CD8-positive, alpha-beta memory T cell (primary cell): Measurements from ENCODE around the gene HNRNPU. TPM values are rescaled to one million over a fixed set of nuclear protein-coding genes. Genes with fewer than 3 reads are reported as not detected.

Source experiments
- CTCF ChIA-PET: fragments of 350-600 bp; sonication (Branson Sonifier 250); formaldehyde crosslinking; loops from one replicate; lab custom pipeline; 2021; ENCODE audit warnings: antibody characterized with exemption; lab: Charles Lee
- POLR2A ChIA-PET: fragments of 350-600 bp; sonication (Branson Sonifier 250); formaldehyde crosslinking; loops from one replicate; lab custom pipeline; 2021; ENCODE audit warnings: antibody characterized with exemption; lab: Charles Lee
- DNase-seq, 5 donors: peaks; one replicate each; pipeline versions ENCODE4 v3.0.0 to v3.0.0-alpha.2; 2020 to 2022; ENCODE audit warnings: mixed read lengths in 1 of 5
- H3K27ac ChIP-seq: one replicate; pipeline ENCODE4 v1.7.0; 2013; ENCODE audit warnings: low read depth, mild to moderate bottlenecking, low read length, moderate library complexity
- H3K27me3 ChIP-seq: 2 replicates; pipeline ENCODE4 v1.7.0; 2013; ENCODE audit warnings: low read length, mild to moderate bottlenecking; ENCODE audit not compliant: insufficient read depth, poor library complexity, severe bottlenecking
- H3K36me3 ChIP-seq: 2 replicates; pipeline ENCODE4 v1.7.0; 2013; ENCODE audit warnings: mild to moderate bottlenecking, low read length, moderate library complexity; ENCODE audit not compliant: insufficient read depth
- H3K4me1 ChIP-seq: 2 replicates; pipeline ENCODE4 v1.7.0; 2013; ENCODE audit warnings: mild to moderate bottlenecking, low read length, moderate library complexity; ENCODE audit not compliant: insufficient read depth
- H3K4me3 ChIP-seq: 2 replicates; pipeline ENCODE4 v1.7.0; 2013; ENCODE audit warnings: mild to moderate bottlenecking, low read length
- H3K9me3 ChIP-seq: 2 replicates; pipeline ENCODE4 v1.7.0; 2013; ENCODE audit warnings: mild to moderate bottlenecking, low read length
- H3K27ac Mint-ChIP-seq, 8 donors: one replicate each; pipeline ENCODE4 v1.8.0; 2020 to 2021; ENCODE audit warnings: mixed read lengths in 8 of 8, mild to moderate bottlenecking in 6 of 8, inconsistent platforms in 3 of 8, moderate library complexity in 3 of 8
- H3K27me3 Mint-ChIP-seq, 2 donors: one replicate each; pipeline ENCODE4 v1.8.0; 2020 to 2021; ENCODE audit warnings: mixed read lengths in 2 of 2, mild to moderate bottlenecking in 1 of 2, moderate library complexity in 1 of 2
- H3K36me3 Mint-ChIP-seq, 3 donors: one replicate each; pipeline ENCODE4 v1.8.0; 2020 to 2021; ENCODE audit warnings: mixed read lengths in 3 of 3, inconsistent platforms in 1 of 3, mild to moderate bottlenecking in 1 of 3
- H3K4me1 Mint-ChIP-seq, 3 donors: one replicate each; pipeline ENCODE4 v1.8.0; 2020 to 2021; ENCODE audit warnings: mixed read lengths in 3 of 3, inconsistent platforms in 1 of 3, mild to moderate bottlenecking in 1 of 3
- H3K4me3 Mint-ChIP-seq, 7 donors: one replicate each; pipeline ENCODE4 v1.8.0; 2020 to 2021; ENCODE audit warnings: mixed read lengths in 7 of 7, mild to moderate bottlenecking in 6 of 7, moderate library complexity in 4 of 7, inconsistent platforms in 2 of 7
- H3K9me3 Mint-ChIP-seq, 5 donors: one replicate each; pipeline ENCODE4 v1.8.0; 2020 to 2022; ENCODE audit warnings: mixed read lengths in 5 of 5, mild to moderate bottlenecking in 3 of 5, moderate library complexity in 2 of 5, inconsistent platforms in 1 of 5
- polyA plus RNA-seq: library from polyadenylated mRNA; unstranded; fragments of 300-500 nt; fragmentation: Illumina TruSeq; gene quantifications from one replicate; pipeline ENCODE4 v1.2.3, GENCODE V29; 2021
- total RNA-seq, 2 experiments: library from RNA; stranded (reverse); gene quantifications; one replicate each; pipeline ENCODE4 v1.2.3, GENCODE V29; 2021

The HNRNPU gene
- total and polyA plus RNA-seq, 3 experiments from 2014 or later, result 382 to 630 (median 598) TPM

DNA sequence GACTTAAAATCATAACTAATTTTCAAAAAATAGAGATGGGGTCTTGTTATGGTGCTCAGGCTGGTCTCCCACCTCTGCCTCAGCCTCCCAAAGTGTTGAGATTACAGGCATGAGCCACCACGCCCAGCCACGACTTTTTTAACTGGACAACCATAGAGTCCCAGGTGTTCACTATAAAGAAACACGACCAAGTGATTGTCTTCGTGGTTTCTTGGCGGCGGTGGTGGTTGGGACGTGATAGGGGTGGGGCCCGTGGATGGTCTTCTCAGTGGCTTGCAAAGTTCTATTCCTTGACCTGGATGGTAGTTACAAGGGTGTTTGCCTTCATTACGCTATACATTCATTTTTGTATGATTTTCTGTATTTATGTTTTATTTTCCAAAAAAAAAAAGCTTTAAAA lies 63.5 kb downstream of the HNRNPU start:
- POLR2A ChIA-PET, result interaction anchor here (1.4 kb wide), 1 partner anchor 34 kb away, joined by 10 read pairs; no protein-coding TSS in a partner anchor

More for the DNA sequence above, 63.5 kb downstream of the HNRNPU start:
- DNase-seq, result peak in 1 of 5 donors; percentile 3
- Histone ChIP-seq H3K27ac (no peak overlapping the region), H3K27me3 (no peaks in the 10 kb centered on the region), H3K4me1 (no peaks in the 10 kb centered on the region), H3K36me3 (no peaks in the 10 kb centered on the region), H3K4me3 (no peak overlapping the region), H3K9me3 (no peaks in the 10 kb centered on the region)
- Mint-ChIP-seq H3K36me3 (no peaks in the 10 kb centered on the region), H3K27me3 (peaks cover 5 to 22% of the 10 kb centered on the region in 2 donors), H3K4me3 (no peak overlapping the region), H3K27ac (no peak overlapping the region), H3K4me1 (peaks cover 4 to 5% (median 4%) of the 10 kb centered on the region in 3 donors), H3K9me3 (no peaks in the 10 kb centered on the region)
- CTCF ChIA-PET, result interaction anchor here (0.8 to 3.7 kb wide), 21 partner anchors 9 to 245 kb away, joined by 3 to 66 read pairs (median 5); partner anchors contain the start of gene COX20

Other genes with a start within 250 kb of the HNRNPU start
- 10 to 100 TPM; 32.9 to 33.7 TPM for gene DESI2, start 211.4 kb downstream of the HNRNPU start, total RNA-seq
- 21.4 TPM for gene DESI2, start 211.4 kb downstream of the HNRNPU start, polyA plus RNA-seq
- 10 to 100 TPM; 35.7 to 36.2 TPM for gene COX20, start 28.9 kb downstream of the HNRNPU start, total RNA-seq
- 47.0 TPM for gene COX20, start 28.9 kb downstream of the HNRNPU start, polyA plus RNA-seq